NCI-H460 (cell line): ENCODE data around the gene ZDHHC8. TPM values are rescaled to one million over a fixed set of nuclear protein-coding genes. Genes with fewer than 3 reads are reported as not detected.

Experiments used
- DNase-seq: peaks from one replicate; pipeline ENCODE4 v3.0.0-alpha.2; 2016; ENCODE audit warnings: low read depth; ENCODE audit errors: extremely low read depth
- polyA plus RNA-seq: library from polyadenylated mRNA; depleted of rRNA; stranded (reverse); fragments of >200 nt; gene quantifications from 2 replicates; pipeline ENCODE4 v1.2.3, GENCODE V29; 2014; cell fraction: nucleus; rRNA removed
- total RNA-seq: library from RNA; depleted of rRNA; stranded (reverse); fragments of >200 nt; shearing (Covaris generic); gene quantifications from 2 replicates; pipeline ENCODE4 v1.2.3, GENCODE V29; 2014; rRNA removed

Gene ZDHHC8
- total RNA-seq, result 6.5 and 8.1 TPM in 2 replicates
- 34.0 and 37.9 TPM in 2 replicates for polyA plus RNA-seq

GRCh38 chr22:20131597-20131858, at the start of gene ZDHHC8:
Gene ZDHHC8 (plus strand): TSS chr22:20131804. CDS start chr22:20131948, 144 bp downstream.
- no peak for DNase-seq

- no peak for DNase-seq
Measured at GRCh38 chr22:20083157-20083890, 48.3 kb upstream of the ZDHHC8 start.

- DNase-seq, result no peak
Measured at GRCh38 chr22:20083891-20084546, 47.6 kb upstream of the ZDHHC8 start.

GRCh38 chr22:20084547-20085413, 46.8 kb upstream of the ZDHHC8 start:
- DNase-seq, result no peak

GRCh38 chr22:20085651-20086050, 46.0 kb upstream of the ZDHHC8 start:
- DNase-seq, result no peak

GRCh38 chr22:20086101-20086599, 45.5 kb upstream of the ZDHHC8 start:
- DNase-seq, result no peak

GRCh38 chr22:20086763-20087162, 44.8 kb upstream of the ZDHHC8 start:
- no peak for DNase-seq

- no peak for DNase-seq
Measured at GRCh38 chr22:20087319-20088262, 44.0 kb upstream of the ZDHHC8 start.

GRCh38 chr22:20088263-20088648, 43.3 kb upstream of the ZDHHC8 start:
- no peak for DNase-seq

- DNase-seq, result no peak
Measured at GRCh38 chr22:20089226-20089976, 42.2 kb upstream of the ZDHHC8 start.

GRCh38 chr22:20089977-20090729, 41.5 kb upstream of the ZDHHC8 start:
- no peak for DNase-seq

GRCh38 chr22:20090730-20091240, 40.8 kb upstream of the ZDHHC8 start:
- no peak for DNase-seq

- no peak for DNase-seq
Measured at GRCh38 chr22:20091690-20092476, 39.7 kb upstream of the ZDHHC8 start.

- DNase-seq, result no peak
Measured at GRCh38 chr22:20092477-20092854, 39.1 kb upstream of the ZDHHC8 start.

GRCh38 chr22:20093418-20094196, 38.0 kb upstream of the ZDHHC8 start:
- no peak for DNase-seq

- no peak for DNase-seq
Measured at GRCh38 chr22:20094197-20094807, 37.3 kb upstream of the ZDHHC8 start.

GRCh38 chr22:20095521-20095920, 36.1 kb upstream of the ZDHHC8 start:
- no peak for DNase-seq
